Myocyte (in vitro differentiated cells): Measurements from ENCODE around the gene MFSD1. TPM values are rescaled to one million over a fixed set of nuclear protein-coding genes. Genes with fewer than 3 reads are reported as not detected.

Experiments used
- DNase-seq: peaks from one replicate; pipeline ENCODE4 v3.0.0-alpha.2; 2012; ENCODE audit warnings: low read depth
- total RNA-seq: library from RNA; depleted of rRNA; stranded (reverse); fragments of >200 nt; gene quantifications from 2 replicates; pipeline ENCODE4 v1.2.3, GENCODE V29; 2014

The MFSD1 gene
- total RNA-seq, 1 donor from 2014 or later: 56.8 TPM

DNA sequence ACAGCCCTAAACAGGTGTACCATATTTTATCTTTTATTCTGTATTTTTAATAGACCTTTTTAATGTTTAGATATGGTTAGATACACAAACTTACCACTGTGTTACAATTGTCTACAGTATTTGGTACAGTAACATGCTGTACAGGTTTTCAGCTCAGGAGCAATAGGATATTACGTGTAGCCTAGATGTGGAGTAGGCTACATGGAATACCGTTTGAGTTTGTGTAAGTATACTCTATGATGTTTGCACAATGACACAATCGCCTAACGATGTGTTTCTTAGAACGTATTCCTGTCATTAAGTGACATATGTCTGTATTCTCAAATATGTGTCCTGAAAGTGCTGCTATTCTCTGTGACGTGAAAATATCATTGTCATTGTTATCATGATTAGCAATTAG, 62.6 kb downstream of the MFSD1 start:
- no peak for DNase-seq

DNA sequence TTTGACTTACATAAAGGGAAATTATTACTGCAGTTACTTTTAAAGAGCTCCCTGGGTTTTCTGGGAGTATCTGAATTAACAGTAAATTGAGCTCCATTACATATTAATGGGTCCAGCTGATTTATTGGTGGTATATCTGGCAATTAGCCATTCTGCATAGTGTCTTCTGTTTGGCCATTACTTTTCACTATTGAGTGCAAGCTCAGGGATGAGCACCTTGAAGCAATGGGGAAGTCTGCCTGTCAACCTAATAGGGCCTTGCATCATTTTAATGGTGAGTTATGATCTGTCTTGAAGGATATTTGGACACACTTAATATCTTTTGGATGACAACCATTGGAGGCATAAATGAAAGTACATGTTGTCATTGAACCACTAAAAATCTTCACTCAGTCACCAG, 73.8 kb downstream of the MFSD1 start:
- no peak for DNase-seq

Other genes with a start within 250 kb of the MFSD1 start
- gene MLF1, start 230.9 kb upstream of the MFSD1 start, total RNA-seq: 11.7 and 13.2 TPM in 2 replicates
- gene GFM1, start 157.5 kb upstream of the MFSD1 start, total RNA-seq: 58.1 and 88.1 TPM in 2 replicates
- gene LXN, start 129.4 kb upstream of the MFSD1 start, total RNA-seq: not detected in 2 replicates
- gene RARRES1, start 69.6 kb upstream of the MFSD1 start, total RNA-seq: not detected in 2 replicates